Psoas muscle (tissue), 8 donors: ENCODE data around the gene SPTBN4. TPM values are rescaled to one million over a fixed set of nuclear protein-coding genes. Genes with fewer than 3 reads are reported as not detected.

Experiments
- ATAC-seq, 4 donors: fragments of 200-7000 bp; cut with Tn5 transposase; one replicate each; pipeline ENCODE4 v1.9.1; 2020; ENCODE audit warnings: moderate library complexity in 3 of 4, mild to moderate bottlenecking in 2 of 4
- DNase-seq, 2 donors: peaks; one replicate each; pipeline ENCODE4 v3.0.0-alpha.2; 2020
- H3K27ac ChIP-seq: fragments of 200-600 bp; one replicate; pipeline ENCODE4 v1.8.0; 2022
- H3K27me3 ChIP-seq, 3 donors: fragments of 200-600 bp in 1 of 3; one replicate each; pipeline versions ENCODE4 v1.6.1 to v1.8.0; 2013 to 2022; ENCODE audit warnings: low read length in 2 of 3, mild to moderate bottlenecking in 2 of 3, moderate library complexity in 1 of 3; ENCODE audit not compliant: insufficient read depth in 3 of 3
- H3K36me3 ChIP-seq, 2 donors: fragments of 200-600 bp in 1 of 2; one replicate each; pipeline versions ENCODE4 v1.6.1 to v1.8.0; 2013 to 2022; ENCODE audit warnings: low read depth in 1 of 2, mild to moderate bottlenecking in 1 of 2, moderate library complexity in 1 of 2; ENCODE audit not compliant: insufficient read depth in 1 of 2
- H3K4me1 ChIP-seq: fragments of 200-600 bp; one replicate; pipeline ENCODE4 v1.8.0; 2022
- H3K4me3 ChIP-seq: fragments of 200-600 bp; one replicate; pipeline ENCODE4 v1.8.0; 2022; ENCODE audit warnings: mild to moderate bottlenecking
- H3K9me3 ChIP-seq: fragments of 200-600 bp; one replicate; pipeline ENCODE4 v1.8.0; 2022
- WGBS, 3 donors: extraction: QIAGEN DNeasy Blood & Tissue Kit; methylation state at CpG; one replicate each; pipeline versions ENCODE4 v1.1.6 to v1.1.7; 2013; 5-methylcytosine and 5-hydroxymethylcytosine counted together
- intact Hi-C, 2 donors: fragments of 100-400 bp; cut with DNase I; formaldehyde crosslinking; loops; one replicate each; pipeline versions ENCODE4 v1.11.0 to v1.14.2; 2022
- polyA plus RNA-seq, 3 donors: library from polyadenylated mRNA; stranded (reverse); fragments of 200-250 nt; gene quantifications; one replicate each; pipeline ENCODE4 v1.2.3, GENCODE V29; 2013
- total RNA-seq, 4 donors: library from RNA; stranded (reverse); fragmentation: NEBNext Ultra II Directional in 2 of 4; extraction: Animal tissue kit (Norgen Biotek cat#: 25700) in 2 of 4; gene quantifications; one replicate each; pipeline versions ENCODE4 v1.2.1 to v1.2.4, GENCODE V29; 2021 to 2023
- TF ChIP-seq, protein P1 (sequence below): fragments of 200-600 bp; IDR thresholded peaks from one replicate; pipeline ENCODE4 v1.8.0; 2022; ENCODE audit warnings: antibody characterized with exemption
- donor health status: healthy with polysubstance abuse.
- donor health status: DM: no; HTN: no; CAD: no; lungs with moderate emphysema.
- donor health status: Bipolar disorder and iron deficiency.
- donor health status: healthy.
- donor health status: DM: yes; HTN: yes; CAD: no.
- donor health status: DM: no; HTN: no; CAD: no.
- donor health status: DM: no; HTN: no; CAD: no.
- donor health status: DM: yes; HTN: yes; CAD: no.

SPTBN4 gene
- total and polyA plus RNA-seq, 7 donors: 0.66 to 4.7 (median 2.8) TPM

DNA sequence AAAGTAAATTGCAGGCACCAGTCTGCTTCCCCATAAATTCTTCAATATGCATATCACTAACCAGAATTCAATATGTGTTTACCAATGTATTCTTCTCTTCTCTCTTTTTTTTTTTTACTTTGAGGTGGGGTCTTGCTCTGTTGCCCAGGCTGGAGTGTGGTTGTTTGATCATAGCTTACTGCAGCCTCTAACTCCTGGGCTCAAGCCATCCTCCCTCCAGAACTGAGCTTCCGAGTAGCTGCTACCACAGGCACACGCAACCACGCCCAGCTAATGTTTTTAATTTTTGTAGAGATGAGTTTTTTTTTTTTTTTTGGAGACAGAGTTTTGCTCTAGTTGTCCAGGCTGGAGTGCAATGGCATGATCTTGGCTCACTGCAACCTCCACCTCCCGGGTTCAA, 151.2 kb downstream of the SPTBN4 start:
- H3K9me3 ChIP-seq: no peaks in the 10 kb centered on the region
- no peak for ATAC-seq
- WGBS, 3 donors: 93 to 96% (median 96%) methylated on average over 4 of the region's 4 CpGs
- intact Hi-C loops: no loop called here
- H3K27ac ChIP-seq: no peak overlapping the region
- no peak for DNase-seq
- no peaks in the 10 kb centered on the region for H3K4me1 ChIP-seq
- no peaks in the 10 kb centered on the region for H3K27me3 ChIP-seq
- H3K36me3 ChIP-seq: peaks cover 0 to 7% of the 10 kb centered on the region in 2 donors
- no peak overlapping the region for H3K4me3 ChIP-seq
- TF ChIP-seq, protein P1, sequence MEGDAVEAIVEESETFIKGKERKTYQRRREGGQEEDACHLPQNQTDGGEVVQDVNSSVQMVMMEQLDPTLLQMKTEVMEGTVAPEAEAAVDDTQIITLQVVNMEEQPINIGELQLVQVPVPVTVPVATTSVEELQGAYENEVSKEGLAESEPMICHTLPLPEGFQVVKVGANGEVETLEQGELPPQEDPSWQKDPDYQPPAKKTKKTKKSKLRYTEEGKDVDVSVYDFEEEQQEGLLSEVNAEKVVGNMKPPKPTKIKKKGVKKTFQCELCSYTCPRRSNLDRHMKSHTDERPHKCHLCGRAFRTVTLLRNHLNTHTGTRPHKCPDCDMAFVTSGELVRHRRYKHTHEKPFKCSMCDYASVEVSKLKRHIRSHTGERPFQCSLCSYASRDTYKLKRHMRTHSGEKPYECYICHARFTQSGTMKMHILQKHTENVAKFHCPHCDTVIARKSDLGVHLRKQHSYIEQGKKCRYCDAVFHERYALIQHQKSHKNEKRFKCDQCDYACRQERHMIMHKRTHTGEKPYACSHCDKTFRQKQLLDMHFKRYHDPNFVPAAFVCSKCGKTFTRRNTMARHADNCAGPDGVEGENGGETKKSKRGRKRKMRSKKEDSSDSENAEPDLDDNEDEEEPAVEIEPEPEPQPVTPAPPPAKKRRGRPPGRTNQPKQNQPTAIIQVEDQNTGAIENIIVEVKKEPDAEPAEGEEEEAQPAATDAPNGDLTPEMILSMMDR: no peak

DNA sequence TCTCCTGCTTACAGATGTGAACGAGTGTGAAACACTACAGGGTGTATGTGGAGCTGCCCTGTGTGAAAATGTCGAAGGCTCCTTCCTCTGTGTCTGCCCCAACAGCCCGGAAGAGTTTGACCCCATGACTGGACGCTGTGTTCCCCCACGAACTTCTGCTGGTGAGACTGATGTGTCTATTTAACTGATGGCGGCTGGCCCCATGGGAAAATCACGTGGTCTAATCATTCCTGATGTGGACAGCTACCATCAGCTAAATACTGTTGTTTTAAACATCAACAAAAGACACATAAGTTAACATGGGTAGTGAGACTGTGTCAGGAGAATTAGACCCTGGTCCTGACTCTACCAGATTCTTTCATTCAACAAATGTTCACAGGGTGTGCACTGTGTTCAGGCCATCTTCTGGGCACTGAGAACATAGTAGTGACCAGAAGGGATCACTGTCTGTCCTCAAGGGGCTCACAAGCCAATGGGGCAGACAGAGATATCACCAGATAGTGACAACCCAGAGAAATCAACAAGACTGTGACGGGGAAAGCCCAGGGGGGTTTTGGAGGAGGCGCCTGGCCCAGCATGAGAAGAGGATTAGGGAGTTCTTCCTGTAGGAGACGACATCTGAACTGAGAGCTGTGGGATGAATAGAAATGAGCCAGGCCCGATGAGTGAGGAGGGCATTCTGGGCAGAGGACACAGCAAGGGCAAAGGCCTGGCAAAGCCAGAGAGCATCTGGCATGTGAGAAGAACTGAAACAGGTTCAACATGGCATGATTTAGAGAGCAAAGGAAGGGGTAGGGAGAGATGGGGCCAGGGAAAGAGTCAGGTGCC, 152.7 kb downstream of the SPTBN4 start:
- Histone ChIP-seq H3K4me3 (no peak overlapping the region), H3K27me3 (no peaks in the 10 kb centered on the region), H3K9me3 (no peaks in the 10 kb centered on the region), H3K27ac (peak overlapping the region; percentile 50), H3K4me1 (no peaks in the 10 kb centered on the region), H3K36me3 (peaks cover 0 to 7% of the 10 kb centered on the region in 2 donors)
- TF ChIP-seq, protein P1: no peak
- 61 to 70% (median 66%) methylated on average over 11 of the region's 11 CpGs for WGBS, 3 donors
- peak; percentile 66 to 87 (median 78) for ATAC-seq
- no peak for DNase-seq
- intact Hi-C loops: no loop called here

DNA sequence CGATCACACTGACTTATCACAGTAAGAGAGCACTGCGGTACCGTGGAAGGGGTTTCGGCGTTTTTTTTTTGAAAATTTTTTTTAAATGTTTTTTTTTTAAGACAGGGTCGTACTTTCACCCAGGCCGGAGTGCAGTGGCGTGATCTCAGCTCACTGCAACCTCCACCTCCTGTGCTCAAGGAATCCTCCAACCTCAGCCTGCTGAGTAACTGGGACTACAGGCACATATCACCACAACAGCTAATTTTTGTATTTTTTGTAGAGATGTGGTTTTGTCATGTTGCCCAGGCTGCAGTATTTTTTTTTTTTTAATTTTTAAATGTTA, 153.3 kb downstream of the SPTBN4 start:
- WGBS, 3 donors: 46 to 50% (median 47%) methylated on average over 8 of the region's 8 CpGs
- H3K36me3 ChIP-seq: peaks cover 0 to 7% of the 10 kb centered on the region in 2 donors
- no peaks in the 10 kb centered on the region for H3K9me3 ChIP-seq
- DNase-seq: no peak
- intact Hi-C loops: no loop called here
- H3K4me1 ChIP-seq: no peaks in the 10 kb centered on the region
- no peak overlapping the region for H3K27ac ChIP-seq
- H3K4me3 ChIP-seq: no peak overlapping the region
- ATAC-seq: no peak
- TF ChIP-seq, protein P1: no peak
- no peaks in the 10 kb centered on the region for H3K27me3 ChIP-seq

DNA sequence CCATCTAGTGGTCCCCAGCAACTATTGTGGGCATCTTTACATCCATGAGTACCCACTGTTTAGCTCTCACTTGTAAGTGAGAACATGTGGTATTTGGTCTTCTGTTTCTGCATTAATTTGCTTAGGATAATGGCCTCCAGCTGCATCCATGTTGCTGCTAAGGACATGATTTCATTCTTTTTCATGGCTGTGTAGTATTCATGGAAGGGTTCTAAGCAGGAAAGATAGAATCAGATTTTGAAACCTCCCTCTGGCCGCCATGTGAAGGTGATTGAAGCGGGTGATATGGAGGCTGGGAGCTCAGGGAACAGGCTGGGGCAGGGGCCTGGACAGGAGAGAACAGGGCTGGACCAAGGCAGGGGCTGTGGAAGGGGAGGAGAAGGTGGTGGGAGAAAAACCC, 154.5 kb downstream of the SPTBN4 start:
- 72 to 98% (median 78%) methylated on average over 2 of the region's 2 CpGs for WGBS, 3 donors
- DNase-seq (no peak), ATAC-seq (no peak)
- peaks cover 0 to 7% of the 10 kb centered on the region in 2 donors for H3K36me3 ChIP-seq
- no peak overlapping the region for H3K27ac ChIP-seq
- H3K4me3 ChIP-seq: no peak overlapping the region
- TF ChIP-seq, protein P1: no peak
- no peaks in the 10 kb centered on the region for H3K27me3 ChIP-seq
- no peaks in the 10 kb centered on the region for H3K4me1 ChIP-seq
- no peaks in the 10 kb centered on the region for H3K9me3 ChIP-seq
- intact Hi-C loops: no loop called here
